Transverse colon (tissue), 3 donors: ENCODE measurements around the gene FEZF1.

Experiments
- CTCF ChIP-seq, 5 experiments: fragments of 200-600 bp in 3 of 5; fragments of 450-650 bp in 2 of 5; sonication (generic) in 3 of 5; IDR thresholded peaks; 1 replicate in 2 of 5; 2 replicates in 3 of 5; pipeline ENCODE4 v1.5.1; 2016 to 2017; ENCODE audit warnings: antibody characterized with exemption in 5 of 5, inconsistent platforms in 3 of 5, mild to moderate bottlenecking in 2 of 5, moderate library complexity in 1 of 5
- EP300 ChIP-seq: sonication (generic); formaldehyde crosslinking; IDR thresholded peaks from one replicate; pipeline ENCODE4 v1.6.1; 2017; ENCODE audit warnings: antibody characterized with exemption, low read depth

GRCh38 chr7:122261016-122261415 is 43.5 kb downstream of the FEZF1 start:
- TF ChIP-seq EP300, result no peak
- no peak for TF ChIP-seq CTCF (IDR thresholded peaks at IDR 0.05)
